Activated naive CD8-positive, alpha-beta T cell treated with anti-CD3 and anti-CD28 coated beads for 36 hours (primary cell): ENCODE measurements around the gene TBC1D5. TPM values are rescaled to one million over a fixed set of nuclear protein-coding genes. Genes with fewer than 3 reads are reported as not detected.

Experiments used
- DNase-seq: peaks from one replicate; pipeline ENCODE4 v3.0.0; 2021
- H3K27ac Mint-ChIP-seq: one replicate; pipeline ENCODE4 v1.8.0; 2022; ENCODE audit warnings: mild to moderate bottlenecking, moderate library complexity, mixed read lengths
- H3K27me3 Mint-ChIP-seq: one replicate; pipeline ENCODE4 v1.8.0; 2022; ENCODE audit warnings: mild to moderate bottlenecking, mixed read lengths
- H3K36me3 Mint-ChIP-seq: one replicate; pipeline ENCODE4 v1.8.0; 2021; ENCODE audit warnings: mild to moderate bottlenecking, mixed read lengths
- H3K4me1 Mint-ChIP-seq: one replicate; pipeline ENCODE4 v1.8.0; 2021; ENCODE audit warnings: mixed read lengths
- H3K4me3 Mint-ChIP-seq: one replicate; pipeline ENCODE4 v1.8.0; 2022; ENCODE audit warnings: mild to moderate bottlenecking, moderate library complexity, mixed read lengths
- H3K9me3 Mint-ChIP-seq: one replicate; pipeline ENCODE4 v1.8.0; 2022; ENCODE audit warnings: mixed read lengths
- total RNA-seq, 2 experiments: library from RNA; stranded (reverse); gene quantifications; one replicate each; pipeline ENCODE4 v1.2.3, GENCODE V29; 2021

Gene TBC1D5
- total RNA-seq, 2 experiments from 2014 or later: 43.7 to 48.5 TPM

- no peak for DNase-seq
- H3K9me3 Mint-ChIP-seq: no peaks in the 10 kb centered on the region
- H3K4me1 Mint-ChIP-seq: peaks cover 4% of the 10 kb centered on the region
These were observed 160.9 kb downstream of the TBC1D5 start for GRCh38 chr3:17581421-17582080.

GRCh38 chr3:17580901-17581300 is 161.5 kb downstream of the TBC1D5 start:
- H3K27me3 Mint-ChIP-seq: no peaks in the 10 kb centered on the region
- H3K4me3 Mint-ChIP-seq: no peak overlapping the region
- H3K27ac Mint-ChIP-seq: no peak overlapping the region
- H3K9me3 Mint-ChIP-seq: no peaks in the 10 kb centered on the region
- DNase-seq: no peak
- H3K4me1 Mint-ChIP-seq: peaks cover 3% of the 10 kb centered on the region
- peaks cover 5% of the 10 kb centered on the region for H3K36me3 Mint-ChIP-seq

More at GRCh38 chr3:17581421-17582080, 160.9 kb downstream of the TBC1D5 start:
- Mint-ChIP-seq H3K27ac (no peak overlapping the region), H3K27me3 (no peaks in the 10 kb centered on the region), H3K4me3 (no peak overlapping the region), H3K36me3 (peaks cover 5% of the 10 kb centered on the region)

- Mint-ChIP-seq H3K36me3 (peaks cover 2% of the 10 kb centered on the region), H3K4me3 (no peak overlapping the region), H3K27ac (no peak overlapping the region), H3K4me1 (peaks cover 3% of the 10 kb centered on the region), H3K27me3 (no peaks in the 10 kb centered on the region), H3K9me3 (no peaks in the 10 kb centered on the region)
- DNase-seq: no peak
These were observed 163.0 kb downstream of the TBC1D5 start for GRCh38 chr3:17579289-17580031.

- Mint-ChIP-seq H3K36me3 (no peaks in the 10 kb centered on the region), H3K9me3 (no peaks in the 10 kb centered on the region), H3K4me3 (no peak overlapping the region), H3K27ac (no peak overlapping the region), H3K4me1 (peaks cover 8% of the 10 kb centered on the region), H3K27me3 (no peaks in the 10 kb centered on the region)
- no peak for DNase-seq
These were observed 164.5 kb downstream of the TBC1D5 start for GRCh38 chr3:17577796-17578520.

- Mint-ChIP-seq H3K4me1 (peaks cover 8% of the 10 kb centered on the region), H3K9me3 (no peaks in the 10 kb centered on the region), H3K27ac (no peak overlapping the region), H3K27me3 (no peaks in the 10 kb centered on the region), H3K4me3 (no peak overlapping the region), H3K36me3 (no peaks in the 10 kb centered on the region)
- DNase-seq: no peak
These were observed 169.0 kb downstream of the TBC1D5 start for GRCh38 chr3:17573396-17573795.

- no peak overlapping the region for H3K27ac Mint-ChIP-seq
- peaks cover 11% of the 10 kb centered on the region for H3K4me1 Mint-ChIP-seq
- H3K9me3 Mint-ChIP-seq: no peaks in the 10 kb centered on the region
- H3K36me3 Mint-ChIP-seq: no peaks in the 10 kb centered on the region
- DNase-seq: no peak
- H3K27me3 Mint-ChIP-seq: no peaks in the 10 kb centered on the region
- no peak overlapping the region for H3K4me3 Mint-ChIP-seq
These were observed 170.7 kb downstream of the TBC1D5 start for GRCh38 chr3:17571686-17572085.

- Mint-ChIP-seq H3K9me3 (no peaks in the 10 kb centered on the region), H3K4me3 (no peak overlapping the region), H3K4me1 (peaks cover 11% of the 10 kb centered on the region), H3K27me3 (no peaks in the 10 kb centered on the region), H3K36me3 (peaks cover 2% of the 10 kb centered on the region), H3K27ac (no peak overlapping the region)
- DNase-seq: no peak
These were observed 179.6 kb downstream of the TBC1D5 start for GRCh38 chr3:17562845-17563244.

- peaks cover 11% of the 10 kb centered on the region for H3K36me3 Mint-ChIP-seq
- H3K4me3 Mint-ChIP-seq: no peak overlapping the region
- no peaks in the 10 kb centered on the region for H3K4me1 Mint-ChIP-seq
These were observed 183.9 kb downstream of the TBC1D5 start for GRCh38 chr3:17558565-17558964.

GRCh38 chr3:17557749-17558463 is 184.5 kb downstream of the TBC1D5 start:
- peaks cover 11% of the 10 kb centered on the region for H3K36me3 Mint-ChIP-seq
- H3K4me1 Mint-ChIP-seq: no peaks in the 10 kb centered on the region
- no peaks in the 10 kb centered on the region for H3K9me3 Mint-ChIP-seq
- no peak overlapping the region for H3K27ac Mint-ChIP-seq
- H3K4me3 Mint-ChIP-seq: no peak overlapping the region
- H3K27me3 Mint-ChIP-seq: no peaks in the 10 kb centered on the region
- DNase-seq: no peak

More at GRCh38 chr3:17558565-17558964, 183.9 kb downstream of the TBC1D5 start:
- Mint-ChIP-seq H3K27me3 (no peaks in the 10 kb centered on the region), H3K27ac (no peak overlapping the region), H3K9me3 (no peaks in the 10 kb centered on the region)
- no peak for DNase-seq

- peaks cover 2% of the 10 kb centered on the region for H3K4me1 Mint-ChIP-seq
- peaks cover 11% of the 10 kb centered on the region for H3K36me3 Mint-ChIP-seq
- DNase-seq: no peak
- no peaks in the 10 kb centered on the region for H3K27me3 Mint-ChIP-seq
- no peaks in the 10 kb centered on the region for H3K9me3 Mint-ChIP-seq
- no peak overlapping the region for H3K27ac Mint-ChIP-seq
- no peak overlapping the region for H3K4me3 Mint-ChIP-seq
These were observed 186.9 kb downstream of the TBC1D5 start for GRCh38 chr3:17555525-17555924.

GRCh38 chr3:17554078-17554477 is 188.4 kb downstream of the TBC1D5 start:
- peaks cover 9% of the 10 kb centered on the region for H3K36me3 Mint-ChIP-seq
- DNase-seq: no peak
- H3K9me3 Mint-ChIP-seq: no peaks in the 10 kb centered on the region
- no peak overlapping the region for H3K27ac Mint-ChIP-seq
- H3K4me3 Mint-ChIP-seq: no peak overlapping the region
- no peaks in the 10 kb centered on the region for H3K27me3 Mint-ChIP-seq
- H3K4me1 Mint-ChIP-seq: peaks cover 2% of the 10 kb centered on the region

- Mint-ChIP-seq H3K36me3 (peaks cover 9% of the 10 kb centered on the region), H3K4me1 (peaks cover 2% of the 10 kb centered on the region), H3K27me3 (no peaks in the 10 kb centered on the region), H3K27ac (no peak overlapping the region), H3K4me3 (no peak overlapping the region), H3K9me3 (no peaks in the 10 kb centered on the region)
- DNase-seq: no peak
These were observed 189.4 kb downstream of the TBC1D5 start for GRCh38 chr3:17553080-17553479.

GRCh38 chr3:17552351-17552750 is 190.1 kb downstream of the TBC1D5 start:
- Mint-ChIP-seq H3K4me3 (no peak overlapping the region), H3K27me3 (no peaks in the 10 kb centered on the region), H3K4me1 (peaks cover 2% of the 10 kb centered on the region), H3K36me3 (peaks cover 7% of the 10 kb centered on the region), H3K27ac (no peak overlapping the region), H3K9me3 (no peaks in the 10 kb centered on the region)
- no peak for DNase-seq

GRCh38 chr3:17551895-17552294 is 190.5 kb downstream of the TBC1D5 start:
- no peak overlapping the region for H3K27ac Mint-ChIP-seq

GRCh38 chr3:17551333-17551732 is 191.1 kb downstream of the TBC1D5 start:
- H3K27me3 Mint-ChIP-seq: no peaks in the 10 kb centered on the region
- no peak for DNase-seq
- H3K36me3 Mint-ChIP-seq: peaks cover 5% of the 10 kb centered on the region
- H3K27ac Mint-ChIP-seq: no peak overlapping the region
- no peaks in the 10 kb centered on the region for H3K9me3 Mint-ChIP-seq
- H3K4me3 Mint-ChIP-seq: no peak overlapping the region
- H3K4me1 Mint-ChIP-seq: peaks cover 2% of the 10 kb centered on the region

More at GRCh38 chr3:17551895-17552294, 190.5 kb downstream of the TBC1D5 start:
- DNase-seq: no peak
- Mint-ChIP-seq H3K4me3 (no peak overlapping the region), H3K36me3 (peaks cover 7% of the 10 kb centered on the region), H3K27me3 (no peaks in the 10 kb centered on the region), H3K4me1 (peaks cover 2% of the 10 kb centered on the region), H3K9me3 (no peaks in the 10 kb centered on the region)
